Stimulated activated CD4-positive, alpha-beta T cell treated with anti-CD3 and anti-CD28 coated beads, Interleukin-1b, Interleukin-23, amount 100 ng/mL, for 24 hours (primary cell): ENCODE results near the gene MYMX.
"Not testable (repeated sequence)": the region's sequence is repeated elsewhere in the genome, so short reads cannot be mapped to it uniquely, and the experiment has no call there.

ENCODE experiments used
- DNase-seq, 4 experiments: peaks; one replicate each; pipeline ENCODE4 v3.0.0-alpha.2; 2020; ENCODE audit warnings: low read depth in 4 of 4, low spot score in 1 of 4

Gene MYMX

DNA sequence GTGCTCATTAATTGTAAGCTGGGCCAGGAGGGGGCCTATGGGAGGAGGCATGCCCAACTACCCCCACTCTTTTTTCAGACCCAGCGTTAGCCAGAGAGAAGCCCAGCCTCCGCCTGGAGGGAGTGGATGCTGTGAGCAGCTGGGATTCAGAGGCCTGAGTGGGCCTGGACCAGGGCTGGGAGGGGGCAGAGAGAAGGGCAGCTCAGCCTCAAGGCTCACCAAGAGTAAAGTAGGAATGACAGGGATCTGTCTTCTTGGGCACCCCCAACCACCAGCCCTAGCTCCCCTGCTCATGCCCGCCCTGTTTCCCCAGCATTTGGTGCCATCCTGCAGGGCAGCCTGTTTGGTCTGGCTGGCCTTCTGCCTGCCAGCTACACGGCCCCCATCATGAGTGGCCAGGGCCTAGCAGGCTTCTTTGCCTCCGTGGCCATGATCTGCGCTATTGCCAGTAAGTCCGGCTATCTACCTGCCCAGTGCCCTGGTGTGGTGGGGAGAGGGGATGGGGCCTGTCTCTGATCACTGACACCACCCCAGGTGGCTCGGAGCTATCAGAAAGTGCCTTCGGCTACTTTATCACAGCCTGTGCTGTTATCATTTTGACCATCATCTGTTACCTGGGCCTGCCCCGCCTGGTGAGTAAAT lies 13.4 kb downstream of the MYMX start:
- no peak for DNase-seq

DNA sequence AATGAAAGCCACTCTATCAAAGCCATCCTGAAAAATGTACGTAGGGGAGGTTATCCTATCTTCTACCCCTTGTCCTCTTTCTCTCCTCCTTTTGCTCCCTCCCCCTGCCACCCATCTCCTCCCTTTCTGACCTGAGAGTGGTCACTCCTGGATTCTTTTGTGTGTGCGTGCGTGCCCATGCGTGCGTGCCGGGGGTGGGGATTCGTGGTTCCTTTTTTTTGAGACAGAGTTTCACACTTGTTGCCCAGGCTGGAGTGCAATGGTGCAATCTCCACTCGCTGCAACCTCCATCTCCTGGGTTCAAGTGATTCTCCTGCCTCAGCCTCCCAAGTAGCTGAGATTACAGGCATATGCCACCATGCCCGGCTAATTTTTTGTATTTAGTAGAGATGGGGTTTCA lies 14.7 kb downstream of the MYMX start:
- not testable (repeated sequence) for DNase-seq

DNA sequence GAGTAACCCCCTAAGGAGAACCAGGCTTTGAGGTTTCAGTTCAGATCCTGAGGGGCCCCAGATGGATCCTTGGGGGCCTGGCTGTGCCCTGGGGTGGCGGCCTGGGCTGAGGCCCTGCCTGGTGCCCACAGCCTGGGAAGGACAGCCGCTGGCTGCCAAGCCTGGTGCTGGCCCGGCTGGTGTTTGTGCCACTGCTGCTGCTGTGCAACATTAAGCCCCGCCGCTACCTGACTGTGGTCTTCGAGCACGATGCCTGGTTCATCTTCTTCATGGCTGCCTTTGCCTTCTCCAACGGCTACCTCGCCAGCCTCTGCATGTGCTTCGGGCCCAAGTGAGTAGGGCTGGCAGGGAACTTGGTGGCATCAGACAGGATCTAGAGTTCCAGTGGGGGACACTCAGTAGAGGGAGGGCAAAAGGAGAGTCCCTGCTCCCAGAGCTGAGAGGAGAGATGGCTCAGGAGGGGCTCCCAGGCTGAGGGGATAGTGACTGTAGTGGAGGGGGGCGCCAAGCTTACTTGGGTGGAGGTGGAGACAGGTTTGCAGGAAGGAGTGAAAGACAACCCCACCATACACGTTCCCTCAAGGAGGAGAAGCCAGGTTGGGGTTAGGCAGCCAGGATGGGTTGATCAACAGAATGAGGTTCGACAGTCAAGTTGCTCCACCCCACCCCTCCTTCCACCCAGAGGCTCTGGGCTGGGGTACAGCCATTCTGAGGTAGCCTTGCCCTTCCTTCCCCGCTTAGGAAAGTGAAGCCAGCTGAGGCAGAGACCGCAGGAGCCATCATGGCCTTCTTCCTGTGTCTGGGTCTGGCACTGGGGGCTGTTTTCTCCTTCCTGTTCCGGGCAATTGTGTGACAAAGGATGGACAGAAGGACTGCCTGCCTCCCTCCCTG lies 16.2 kb downstream of the MYMX start:
- no peak for DNase-seq

DNA sequence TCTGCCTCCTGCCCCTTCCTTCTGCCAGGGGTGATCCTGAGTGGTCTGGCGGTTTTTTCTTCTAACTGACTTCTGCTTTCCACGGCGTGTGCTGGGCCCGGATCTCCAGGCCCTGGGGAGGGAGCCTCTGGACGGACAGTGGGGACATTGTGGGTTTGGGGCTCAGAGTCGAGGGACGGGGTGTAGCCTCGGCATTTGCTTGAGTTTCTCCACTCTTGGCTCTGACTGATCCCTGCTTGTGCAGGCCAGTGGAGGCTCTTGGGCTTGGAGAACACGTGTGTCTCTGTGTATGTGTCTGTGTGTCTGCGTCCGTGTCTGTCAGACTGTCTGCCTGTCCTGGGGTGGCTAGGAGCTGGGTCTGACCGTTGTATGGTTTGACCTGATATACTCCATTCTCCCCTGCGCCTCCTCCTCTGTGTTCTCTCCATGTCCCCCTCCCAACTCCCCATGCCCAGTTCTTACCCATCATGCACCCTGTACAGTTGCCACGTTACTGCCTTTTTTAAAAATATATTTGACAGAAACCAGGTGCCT lies 16.9 kb downstream of the MYMX start:
- DNase-seq: no peak

DNA sequence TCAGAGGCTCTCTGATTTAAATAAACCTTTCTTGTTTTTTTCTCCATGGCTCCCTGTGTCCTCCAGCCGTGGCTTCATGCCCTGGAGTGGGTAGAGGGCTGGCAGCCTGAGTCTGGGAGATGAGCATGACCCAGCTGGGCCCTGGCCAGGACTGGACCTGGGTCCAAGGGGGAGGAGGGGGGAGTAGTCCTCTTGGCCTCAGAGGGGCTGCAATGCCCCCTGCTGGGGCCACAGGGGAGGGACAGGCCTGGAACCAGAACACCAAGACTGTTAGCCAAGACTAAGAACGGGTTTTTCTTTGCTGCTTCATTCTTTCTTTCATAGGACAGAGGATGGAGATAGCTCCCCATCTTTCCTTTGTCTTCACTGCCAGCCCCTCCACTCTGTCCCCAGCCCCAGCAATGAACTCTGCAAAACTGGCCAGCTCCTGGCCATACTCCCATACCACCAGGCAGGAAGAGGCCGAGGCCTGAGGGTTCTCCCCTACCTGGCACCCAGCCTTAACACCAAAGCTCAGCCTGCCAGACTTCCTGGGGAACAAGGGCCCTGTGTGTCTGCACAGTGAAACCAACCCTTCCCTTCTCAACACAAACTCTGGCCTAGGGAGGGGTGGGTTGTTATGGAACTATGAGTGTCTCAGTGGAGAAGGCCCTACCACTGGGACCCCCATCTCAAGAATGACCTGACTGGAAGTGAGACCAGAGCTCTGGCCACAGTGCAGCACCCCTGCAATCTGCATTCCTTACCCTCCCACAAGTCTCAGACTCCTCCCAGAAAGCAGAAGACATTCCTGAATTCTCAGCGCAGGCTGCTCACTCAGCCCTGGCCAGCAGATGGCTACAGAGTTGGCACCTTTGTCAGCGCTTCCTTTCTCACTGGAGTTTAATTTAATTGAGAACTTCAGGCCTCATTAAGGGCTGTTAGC lies 17.6 kb downstream of the MYMX start:
- no peak for DNase-seq

DNA sequence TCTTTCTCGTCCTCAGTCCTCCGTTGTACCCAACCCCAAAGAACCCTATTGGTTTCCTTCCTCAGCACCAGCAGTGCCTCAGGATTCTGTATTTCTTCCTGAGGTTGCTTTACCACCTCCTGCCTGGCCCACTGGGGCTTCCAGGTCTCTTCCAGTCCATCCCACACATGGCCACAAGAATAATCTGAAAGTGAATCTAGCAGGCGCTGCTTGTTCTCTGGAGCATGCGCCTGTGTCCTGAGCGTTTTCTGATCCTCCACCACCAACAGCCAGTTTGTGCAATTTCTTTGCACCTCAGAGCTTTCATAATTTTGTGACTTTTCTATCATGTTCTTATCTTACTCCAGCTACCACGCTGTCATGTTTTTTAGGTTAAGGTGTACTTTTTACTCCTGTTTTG lies 18.5 kb downstream of the MYMX start:
- no peak for DNase-seq

DNA sequence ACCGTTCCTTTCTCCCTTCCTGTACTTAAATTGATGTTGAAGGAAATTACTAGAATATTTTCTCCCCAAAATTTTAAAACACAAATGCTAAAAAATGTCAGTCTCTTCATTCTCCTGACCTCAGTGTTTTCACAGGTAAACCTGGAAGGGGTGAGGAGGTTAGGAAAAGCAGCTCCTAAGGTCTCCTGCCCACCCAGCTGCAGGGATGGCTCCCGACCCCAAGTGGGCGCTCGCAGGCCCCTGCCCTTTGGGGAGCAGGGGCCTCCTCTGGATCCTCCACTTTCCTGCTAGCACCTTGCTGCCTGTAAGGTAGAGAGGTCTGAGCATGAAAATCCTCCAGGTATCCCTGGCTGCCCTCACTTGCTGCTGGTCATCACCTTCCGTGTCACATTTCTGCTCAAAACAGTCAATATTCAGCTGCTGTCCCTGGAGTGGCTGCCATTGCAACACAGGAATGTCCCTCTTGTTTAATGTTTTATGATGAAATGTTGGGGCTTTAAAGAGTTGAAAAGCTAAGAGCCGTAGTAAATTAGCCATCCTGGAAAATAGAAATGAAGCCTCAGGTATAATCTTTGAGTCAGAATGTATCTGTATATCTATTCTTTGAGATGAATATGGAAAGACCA lies 19.3 kb downstream of the MYMX start:
- DNase-seq: no peak

DNA sequence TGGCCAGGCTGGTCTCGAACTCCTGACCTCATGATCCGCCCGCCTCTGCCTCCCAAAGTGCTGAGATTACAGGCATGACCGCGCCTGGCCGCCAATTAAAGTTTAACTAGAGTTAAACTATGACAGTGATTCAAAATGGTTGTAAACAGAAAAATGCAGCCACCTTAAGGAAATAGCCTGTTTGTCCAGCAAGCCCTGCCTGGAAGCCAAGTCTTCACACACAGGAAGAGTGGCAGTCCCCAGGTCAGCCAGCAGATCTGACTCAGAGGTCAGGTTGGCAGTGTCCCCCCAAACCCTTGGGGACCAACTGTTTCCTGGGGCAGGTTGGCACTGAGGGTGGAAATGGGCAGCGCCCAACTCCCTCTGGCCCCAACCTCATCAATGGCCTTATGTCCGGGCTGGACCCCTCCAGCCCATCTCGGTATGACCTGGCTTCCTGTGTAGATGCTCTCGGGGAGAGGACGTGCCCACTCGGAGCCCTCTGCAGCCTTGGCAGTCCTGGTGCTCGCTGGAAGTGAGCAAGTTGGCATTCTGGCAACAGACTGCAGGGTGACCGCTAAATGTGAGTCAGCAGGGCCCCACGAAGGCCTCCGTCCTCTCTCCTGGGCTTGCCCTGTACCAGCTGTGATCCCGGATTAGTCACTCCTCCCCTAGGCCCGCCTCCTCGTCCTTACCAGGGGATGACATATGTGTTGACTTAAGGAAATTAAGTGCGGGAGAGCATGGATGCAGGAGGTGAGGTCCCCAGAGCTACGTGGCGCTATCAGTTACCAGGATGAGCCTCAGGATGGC lies 20.5 kb downstream of the MYMX start:
- peak in 1 of 4 experiments; percentile 67 for DNase-seq

DNA sequence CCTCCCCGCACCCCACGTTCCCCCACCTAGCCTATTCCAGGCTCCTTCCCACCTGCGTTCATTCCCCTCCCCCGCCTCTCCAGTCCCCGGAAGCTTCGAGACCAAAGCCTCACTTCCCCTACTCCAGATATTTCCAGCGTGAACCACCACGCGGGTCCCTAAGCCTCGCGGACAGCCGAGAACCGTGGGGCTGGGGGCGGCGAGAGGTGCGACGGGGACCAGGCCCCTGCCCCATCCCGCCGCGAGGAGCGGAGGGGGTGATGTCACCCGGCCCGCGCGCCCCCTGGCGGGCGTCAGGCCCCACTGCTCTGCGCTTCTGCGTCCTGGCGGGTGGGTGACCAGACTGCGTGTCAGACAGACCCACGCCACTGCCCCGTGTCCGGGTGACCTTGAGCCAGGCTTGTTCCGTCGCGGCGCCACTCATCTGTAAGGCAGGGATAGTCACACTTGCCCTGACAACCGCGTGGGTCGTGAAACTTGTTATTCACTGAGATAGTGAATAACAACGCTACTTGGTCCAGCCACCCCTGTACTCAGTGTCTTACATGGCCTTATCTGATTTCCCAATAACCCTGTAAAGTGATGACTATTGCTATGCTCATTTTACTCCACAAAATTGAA lies 21.2 kb downstream of the MYMX start:
- DNase-seq: peak in 3 of 4 experiments; percentile 60 to 72 (median 67)

DNA sequence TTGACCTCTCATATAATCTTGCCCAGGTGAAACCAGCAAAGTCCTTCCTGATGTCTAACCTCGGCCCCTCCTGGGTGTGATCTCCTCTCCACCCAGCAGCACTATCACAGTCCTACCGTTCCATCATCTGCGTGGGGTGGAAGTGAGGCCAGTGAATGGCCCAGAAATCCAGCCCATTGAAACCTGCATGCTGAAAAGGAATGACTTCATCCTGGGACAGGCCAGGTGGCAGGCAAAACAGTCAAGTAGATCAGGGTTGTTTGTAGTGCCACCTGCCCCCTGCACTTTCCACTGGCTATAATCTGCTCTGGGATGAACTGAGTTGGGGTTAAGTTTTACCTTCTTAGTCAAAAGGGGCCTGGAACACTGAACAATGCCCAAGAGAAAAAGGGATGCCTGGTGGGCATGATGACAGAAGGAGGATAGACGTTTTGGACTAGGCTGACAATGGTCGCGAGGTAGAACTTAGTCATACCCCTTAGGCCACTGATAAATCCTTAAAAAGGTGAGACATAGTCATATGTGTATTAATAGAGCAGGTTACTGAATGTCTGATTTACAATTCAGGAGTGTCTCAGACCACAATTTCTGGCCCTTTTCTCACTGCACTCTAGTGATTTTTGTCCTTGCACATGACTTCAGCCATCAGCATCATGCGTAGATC lies 22.1 kb downstream of the MYMX start:
- no peak for DNase-seq

DNA sequence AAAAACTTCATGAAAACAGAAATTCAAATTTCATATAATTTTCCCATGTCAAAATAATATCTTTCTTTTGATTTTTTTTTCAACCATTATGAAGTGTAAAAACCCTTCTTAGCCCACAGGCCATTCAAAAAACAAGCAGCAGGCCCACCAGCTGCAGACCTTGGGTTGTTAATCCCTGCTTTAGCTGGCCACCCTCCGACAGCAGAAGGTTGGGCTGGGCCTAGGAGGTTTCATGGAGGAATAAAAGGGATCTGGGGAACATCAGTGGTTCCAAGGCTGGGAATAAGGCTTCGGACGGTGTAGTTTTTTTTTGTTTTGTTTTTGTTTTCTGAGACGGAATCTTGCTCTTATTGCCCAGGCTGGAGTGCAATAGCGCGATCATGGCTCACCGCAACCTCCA lies 26.6 kb downstream of the MYMX start:
- no peak for DNase-seq

DNA sequence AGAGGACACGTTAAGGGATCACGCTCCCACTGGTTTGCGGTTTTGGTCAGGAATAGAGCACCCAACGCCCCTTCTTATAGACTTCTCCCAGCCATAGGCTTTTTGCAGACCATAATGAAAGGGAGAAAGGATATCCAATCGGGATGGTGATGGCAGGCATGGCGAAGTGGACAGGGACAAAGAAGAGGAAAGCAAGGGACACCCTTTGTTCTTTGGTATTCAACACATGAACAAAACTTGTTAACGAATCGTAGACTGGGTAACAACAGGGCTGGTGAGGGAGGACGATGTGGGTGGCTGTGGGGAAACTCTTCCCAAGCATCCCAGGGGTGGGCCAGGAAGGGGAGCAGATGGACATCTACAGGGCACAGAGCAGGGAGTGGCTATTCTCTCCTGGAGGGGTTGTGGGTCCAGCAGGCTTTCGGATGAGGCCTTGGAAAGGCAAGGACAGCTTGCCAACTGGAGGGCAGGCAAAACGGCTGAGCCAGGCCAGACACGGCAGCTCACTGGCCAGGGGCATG lies 28.7 kb downstream of the MYMX start:
- DNase-seq: no peak

DNA sequence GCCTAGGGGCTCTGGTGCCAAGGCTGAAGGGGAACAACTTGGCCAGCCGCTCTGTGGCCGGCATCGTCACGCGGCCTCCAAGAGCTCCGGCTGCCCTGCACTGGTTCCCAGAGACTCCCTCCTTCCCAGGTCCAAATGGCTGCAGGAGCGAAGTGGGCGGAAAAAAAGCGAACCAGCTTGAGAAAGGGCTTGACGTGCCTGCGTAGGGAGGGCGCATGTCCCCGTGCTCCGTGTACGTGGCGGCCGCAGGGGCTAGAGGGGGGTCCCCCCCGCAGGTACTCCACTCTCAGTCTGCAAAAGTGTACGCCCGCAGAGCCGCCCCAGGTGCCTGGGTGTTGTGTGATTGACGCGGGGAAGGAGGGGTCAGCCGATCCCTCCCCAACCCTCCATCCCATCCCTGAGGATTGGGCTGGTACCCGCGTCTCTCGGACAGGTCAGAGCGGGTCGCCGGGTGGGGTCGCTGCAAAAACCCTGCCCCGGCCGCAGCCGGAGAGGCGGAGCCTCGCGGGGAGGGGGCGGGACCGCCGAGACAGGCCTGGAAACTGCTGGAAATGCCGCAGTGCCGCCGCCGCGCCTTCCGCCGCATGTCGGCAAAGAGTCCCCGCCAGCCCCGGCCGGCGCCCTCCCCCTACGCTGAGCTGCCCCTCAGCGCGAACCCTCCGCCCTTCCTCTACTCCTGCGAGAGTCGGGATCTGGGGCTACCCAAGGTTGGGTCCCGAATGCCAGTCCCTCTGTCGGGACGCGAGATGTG lies 29.4 kb downstream of the MYMX start:
- peak; percentile 73 to 85 (median 80) for DNase-seq

DNA sequence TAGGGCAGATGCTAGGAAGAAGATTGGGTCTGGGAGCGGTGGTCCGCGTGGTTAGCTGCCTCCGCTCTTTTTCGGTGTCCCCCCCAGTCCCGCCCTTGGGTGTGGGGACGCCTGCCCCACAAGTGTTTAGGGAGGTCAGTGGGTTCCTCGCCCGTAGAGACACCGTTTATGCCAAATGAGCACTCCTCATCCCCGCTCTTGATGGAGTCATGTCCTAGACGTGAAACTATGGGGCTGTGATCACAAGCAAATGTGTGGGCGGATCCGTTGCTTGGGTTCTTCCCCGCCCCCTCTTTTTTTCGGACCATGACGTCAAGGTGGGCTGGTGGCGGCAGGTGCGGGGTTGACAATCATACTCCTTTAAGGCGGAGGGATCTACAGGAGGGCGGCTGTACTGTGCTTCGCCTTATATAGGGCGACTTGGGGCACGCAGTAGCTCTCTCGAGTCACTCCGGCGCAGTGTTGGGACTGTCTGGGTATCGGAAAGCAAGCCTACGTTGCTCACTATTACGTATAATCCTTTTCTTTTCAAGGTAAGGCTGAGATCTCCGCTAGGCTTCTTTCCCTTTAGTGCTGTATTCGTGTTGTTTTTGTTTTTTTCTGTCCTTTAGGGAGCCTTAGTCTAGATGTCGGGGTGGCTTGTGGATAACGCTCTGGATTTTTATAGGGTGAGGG lies 30.1 kb downstream of the MYMX start, which contains the start of gene HSP90AB1:
Gene HSP90AB1, plus strand, starts transcription at position 439 of the 675 bp plus-strand sequence. CDS start 1,529 bp downstream, outside the sequence.
- peak; percentile 85 to 95 (median 90) for DNase-seq

DNA sequence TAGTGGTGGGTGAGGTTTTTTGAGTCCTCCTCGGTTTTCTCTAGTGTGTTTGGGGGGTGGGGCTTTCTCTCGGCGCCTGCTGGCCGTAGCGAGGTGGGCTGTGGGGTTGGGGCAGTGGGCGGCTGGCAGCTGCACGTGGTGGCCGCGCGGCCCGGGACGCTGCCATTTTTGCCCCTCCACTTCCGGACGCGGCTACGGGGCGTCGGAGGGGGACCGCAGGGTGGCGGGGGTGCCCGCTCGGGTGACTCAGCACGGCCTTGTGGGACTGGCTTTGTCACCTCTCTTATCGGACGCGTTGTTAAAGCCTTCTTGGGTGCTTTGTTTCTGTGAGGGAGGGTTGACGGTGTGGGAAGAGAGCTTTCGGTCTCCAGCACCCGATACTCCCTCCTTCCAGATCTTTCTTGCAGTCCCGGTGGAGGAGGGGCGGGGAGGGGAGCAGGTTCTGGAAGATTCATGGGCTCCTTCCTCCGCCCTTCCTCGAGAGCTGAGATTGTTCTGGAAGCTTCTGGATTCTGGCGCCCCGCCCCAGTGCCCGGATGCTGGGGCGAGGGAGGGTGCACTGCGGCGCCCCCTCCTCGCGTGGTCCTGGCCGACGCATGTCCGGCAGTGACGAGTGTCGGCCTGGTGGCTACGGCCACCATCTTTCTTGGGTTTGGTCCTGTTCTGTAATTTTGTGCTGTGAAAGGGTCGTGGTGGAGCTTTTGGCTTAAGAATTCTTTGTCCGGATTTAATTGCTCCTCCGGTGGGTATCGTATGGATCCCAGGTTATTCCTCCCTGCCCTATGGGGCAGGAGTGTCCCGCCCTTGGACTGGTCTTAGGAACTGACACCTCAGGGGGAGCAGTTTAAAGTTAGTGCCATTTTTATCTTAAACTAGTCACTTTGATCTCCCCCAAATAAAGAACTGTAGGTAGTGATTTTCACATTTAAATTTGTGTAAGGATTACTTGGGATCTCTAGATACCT lies 30.9 kb downstream of the MYMX start:
- DNase-seq: peak; percentile 68 to 79 (median 76)

DNA sequence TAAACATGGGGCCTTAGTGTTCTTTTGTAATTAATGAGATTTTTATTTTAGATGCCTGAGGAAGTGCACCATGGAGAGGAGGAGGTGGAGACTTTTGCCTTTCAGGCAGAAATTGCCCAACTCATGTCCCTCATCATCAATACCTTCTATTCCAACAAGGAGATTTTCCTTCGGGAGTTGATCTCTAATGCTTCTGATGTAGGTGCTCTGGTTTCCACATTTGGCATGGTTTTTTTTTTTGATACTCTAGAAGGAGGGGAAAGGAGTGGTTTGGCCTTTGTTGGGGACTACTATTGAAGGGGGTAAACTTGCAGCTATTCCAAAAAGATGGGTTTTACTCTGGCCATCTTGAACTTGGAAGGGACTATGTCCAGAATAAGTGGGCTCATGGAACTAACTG lies 31.9 kb downstream of the MYMX start:
- no peak for DNase-seq
